ENCODE data around the gene PREP.

DNA sequence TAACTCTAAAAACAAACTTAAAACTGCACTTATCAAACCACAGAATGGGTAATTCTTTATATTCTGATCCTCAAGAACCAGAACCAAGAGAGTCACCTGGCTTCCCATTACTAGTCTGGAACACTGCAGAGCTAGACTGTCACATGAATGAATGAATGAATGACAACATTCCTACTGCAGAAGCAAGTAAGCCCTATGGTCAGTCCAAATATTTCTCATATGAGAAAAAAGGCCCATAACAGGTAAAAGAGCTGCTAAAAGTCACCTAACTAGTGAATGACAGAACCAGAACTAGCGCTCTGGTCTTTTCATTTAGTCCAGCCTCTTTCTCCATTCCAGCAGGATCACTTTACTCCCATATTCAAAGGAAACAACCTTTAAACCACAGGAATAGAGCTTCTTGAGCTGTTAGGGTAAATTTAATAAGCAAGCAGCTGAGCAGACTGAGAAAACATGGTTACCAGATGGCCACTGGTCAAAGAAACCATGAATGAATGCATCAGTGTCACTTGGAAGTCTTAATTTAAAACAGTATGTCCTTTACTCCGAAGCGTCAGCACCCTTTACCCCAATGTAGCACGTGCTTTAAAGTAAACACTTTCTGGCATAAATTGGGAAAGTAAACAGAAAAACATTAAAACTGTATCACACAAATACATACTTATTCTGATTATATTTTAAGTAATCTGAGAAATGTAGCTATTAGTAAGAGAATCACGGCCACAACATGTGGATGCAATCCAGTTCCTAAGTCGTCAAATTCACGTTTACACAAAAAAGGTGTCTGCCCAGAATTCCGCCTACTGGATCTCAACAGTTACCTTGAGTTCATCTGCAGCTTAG is 1.4 kb downstream of the PREP start:
- TF ChIP-seq, protein P1, sequence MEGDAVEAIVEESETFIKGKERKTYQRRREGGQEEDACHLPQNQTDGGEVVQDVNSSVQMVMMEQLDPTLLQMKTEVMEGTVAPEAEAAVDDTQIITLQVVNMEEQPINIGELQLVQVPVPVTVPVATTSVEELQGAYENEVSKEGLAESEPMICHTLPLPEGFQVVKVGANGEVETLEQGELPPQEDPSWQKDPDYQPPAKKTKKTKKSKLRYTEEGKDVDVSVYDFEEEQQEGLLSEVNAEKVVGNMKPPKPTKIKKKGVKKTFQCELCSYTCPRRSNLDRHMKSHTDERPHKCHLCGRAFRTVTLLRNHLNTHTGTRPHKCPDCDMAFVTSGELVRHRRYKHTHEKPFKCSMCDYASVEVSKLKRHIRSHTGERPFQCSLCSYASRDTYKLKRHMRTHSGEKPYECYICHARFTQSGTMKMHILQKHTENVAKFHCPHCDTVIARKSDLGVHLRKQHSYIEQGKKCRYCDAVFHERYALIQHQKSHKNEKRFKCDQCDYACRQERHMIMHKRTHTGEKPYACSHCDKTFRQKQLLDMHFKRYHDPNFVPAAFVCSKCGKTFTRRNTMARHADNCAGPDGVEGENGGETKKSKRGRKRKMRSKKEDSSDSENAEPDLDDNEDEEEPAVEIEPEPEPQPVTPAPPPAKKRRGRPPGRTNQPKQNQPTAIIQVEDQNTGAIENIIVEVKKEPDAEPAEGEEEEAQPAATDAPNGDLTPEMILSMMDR (IDR thresholded peaks at IDR 0.05 in 4 of 5, conservative IDR thresholded peaks at IDR 0.05 in 1 of 5) = no peak
- TF ChIP-seq POLR2A (IDR thresholded peaks at IDR 0.05) = no peak
